Coronary artery (tissue), 2 donors: ENCODE data around the gene BORCS5.

Experiments
- DNase-seq: peaks from one replicate; pipeline ENCODE4 v3.0.0-alpha.2; 2017; ENCODE audit warnings: low spot score
- H3K27ac ChIP-seq, 2 donors: fragments of 200-600 bp; sonication (generic); one replicate each; pipeline ENCODE4 v1.5.1; 2016 to 2019
- H3K4me3 ChIP-seq: fragments of 200-600 bp; sonication (generic); 2 replicates; pipeline ENCODE4 v1.5.1; 2016; ENCODE audit warnings: mild to moderate bottlenecking, moderate library complexity
- TF ChIP-seq, protein P1 (sequence below): fragments of 200-600 bp; sonication (generic); IDR thresholded peaks from one replicate; pipeline ENCODE4 v1.5.1; 2019; ENCODE audit warnings: antibody characterized with exemption

Gene BORCS5

DNA sequence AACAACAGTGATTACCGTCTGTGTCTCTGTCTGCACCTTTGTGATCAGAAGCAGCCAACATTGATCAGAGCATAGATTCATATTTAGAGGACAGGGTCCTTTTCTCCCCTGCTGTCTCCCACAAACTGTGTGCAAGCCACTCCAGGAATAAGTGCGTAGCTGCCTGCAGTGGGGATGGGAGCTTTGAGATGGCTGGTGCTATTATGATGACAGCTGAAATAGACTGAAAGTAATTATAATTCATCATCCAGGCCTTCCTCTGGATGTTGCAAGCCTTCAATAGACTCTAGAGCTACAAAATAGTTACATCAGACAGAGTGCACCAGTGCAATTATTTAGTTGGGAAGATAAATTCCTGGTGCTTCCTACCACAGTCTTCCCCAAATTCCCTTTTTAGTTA is 68.1 kb downstream of the BORCS5 start:
- Histone ChIP-seq H3K27ac (peak overlapping the region in 1 of 2 donors; percentile 48), H3K4me3 (no peak overlapping the region)
- DNase-seq: no peak
- TF ChIP-seq, protein P1, sequence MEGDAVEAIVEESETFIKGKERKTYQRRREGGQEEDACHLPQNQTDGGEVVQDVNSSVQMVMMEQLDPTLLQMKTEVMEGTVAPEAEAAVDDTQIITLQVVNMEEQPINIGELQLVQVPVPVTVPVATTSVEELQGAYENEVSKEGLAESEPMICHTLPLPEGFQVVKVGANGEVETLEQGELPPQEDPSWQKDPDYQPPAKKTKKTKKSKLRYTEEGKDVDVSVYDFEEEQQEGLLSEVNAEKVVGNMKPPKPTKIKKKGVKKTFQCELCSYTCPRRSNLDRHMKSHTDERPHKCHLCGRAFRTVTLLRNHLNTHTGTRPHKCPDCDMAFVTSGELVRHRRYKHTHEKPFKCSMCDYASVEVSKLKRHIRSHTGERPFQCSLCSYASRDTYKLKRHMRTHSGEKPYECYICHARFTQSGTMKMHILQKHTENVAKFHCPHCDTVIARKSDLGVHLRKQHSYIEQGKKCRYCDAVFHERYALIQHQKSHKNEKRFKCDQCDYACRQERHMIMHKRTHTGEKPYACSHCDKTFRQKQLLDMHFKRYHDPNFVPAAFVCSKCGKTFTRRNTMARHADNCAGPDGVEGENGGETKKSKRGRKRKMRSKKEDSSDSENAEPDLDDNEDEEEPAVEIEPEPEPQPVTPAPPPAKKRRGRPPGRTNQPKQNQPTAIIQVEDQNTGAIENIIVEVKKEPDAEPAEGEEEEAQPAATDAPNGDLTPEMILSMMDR: no peak

DNA sequence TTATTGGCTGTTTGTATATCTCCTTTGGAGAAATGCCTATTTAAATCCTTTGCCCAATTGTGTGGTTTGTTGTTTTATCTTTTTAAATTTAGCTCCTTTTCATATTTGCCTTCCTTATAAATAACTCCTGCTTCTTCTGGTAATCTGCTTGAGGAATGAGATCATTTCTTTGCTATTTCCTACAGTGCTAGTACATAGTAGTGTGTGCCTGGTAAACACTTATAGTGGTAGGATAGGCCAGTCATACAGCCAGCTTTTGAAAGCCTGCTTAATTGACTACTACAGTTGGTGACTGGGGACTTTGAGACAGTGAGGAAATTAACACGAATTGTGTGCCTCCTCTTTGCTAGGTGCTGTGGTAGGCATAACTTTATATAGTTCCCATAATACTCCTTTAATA is 68.7 kb downstream of the BORCS5 start:
- TF ChIP-seq, protein P1: no peak
- peak overlapping the region in 1 of 2 donors; percentile 69 for H3K27ac ChIP-seq
- H3K4me3 ChIP-seq: no peak overlapping the region
- DNase-seq: no peak

GRCh38 chr12:12427568-12427967 is 70.7 kb downstream of the BORCS5 start:
- no peak overlapping the region for H3K27ac ChIP-seq
- H3K4me3 ChIP-seq: no peak overlapping the region
- TF ChIP-seq, protein P1: no peak
- no peak for DNase-seq

DNA sequence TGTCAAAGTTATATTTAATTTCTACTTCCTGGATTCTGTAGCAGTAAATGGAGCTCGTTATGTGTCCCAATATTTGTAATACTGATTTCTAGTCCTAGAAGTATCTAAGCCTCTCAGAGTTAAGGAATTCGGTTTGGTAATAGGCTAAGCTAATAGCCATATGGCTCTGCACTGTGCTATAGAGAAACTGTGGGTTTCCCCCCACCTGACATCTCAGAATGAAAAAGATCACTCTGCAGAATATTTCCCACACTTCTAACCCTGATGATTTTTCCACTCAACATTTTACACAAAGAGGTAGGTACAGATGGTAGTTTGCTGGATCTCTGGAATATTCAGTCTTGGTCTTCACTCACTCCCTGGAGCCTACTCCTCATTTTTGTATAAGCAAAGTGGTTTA is 71.2 kb downstream of the BORCS5 start:
- Histone ChIP-seq H3K27ac (no peak overlapping the region), H3K4me3 (no peak overlapping the region)
- TF ChIP-seq, protein P1: no peak
- no peak for DNase-seq

- H3K27ac ChIP-seq: no peak overlapping the region
- TF ChIP-seq, protein P1: no peak
- no peak overlapping the region for H3K4me3 ChIP-seq
- DNase-seq: no peak
Observed at GRCh38 chr12:12428961-12429657, 72.2 kb downstream of the BORCS5 start.

GRCh38 chr12:12432364-12432763 is 75.5 kb downstream of the BORCS5 start:
- DNase-seq: no peak
- TF ChIP-seq, protein P1: no peak
- Histone ChIP-seq H3K4me3 (no peak overlapping the region), H3K27ac (no peak overlapping the region)

DNA sequence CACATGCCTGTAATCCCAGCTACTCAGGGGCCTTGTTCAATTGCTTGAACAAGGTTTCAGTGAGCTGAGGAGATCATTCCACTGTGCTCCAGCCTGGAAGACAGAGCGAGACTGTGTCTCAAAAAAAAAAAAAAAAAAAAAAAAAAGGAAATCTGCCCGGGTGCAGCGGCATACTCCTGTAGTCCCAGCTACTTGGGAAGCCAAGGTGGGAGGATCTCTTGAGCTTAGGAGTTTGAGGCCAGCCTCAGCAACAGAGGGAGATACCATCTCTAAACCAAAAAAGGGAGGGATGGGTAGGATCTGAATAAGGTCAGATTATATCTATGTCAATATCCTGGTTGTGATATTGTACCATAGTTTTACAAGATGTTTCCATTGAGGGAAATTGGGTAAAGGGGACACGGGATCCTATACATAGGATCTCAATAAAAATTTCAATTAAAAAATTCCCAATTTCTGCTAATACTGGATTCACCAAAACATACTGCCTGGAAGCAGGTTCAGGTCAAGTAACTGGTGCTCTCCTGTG is 76.4 kb downstream of the BORCS5 start:
- Histone ChIP-seq H3K27ac (no peak overlapping the region), H3K4me3 (no peak overlapping the region)
- TF ChIP-seq, protein P1: no peak
- DNase-seq: no peak
